Colonic mucosa (tissue), 4 donors: ENCODE results near the gene PGAM2. TPM values are rescaled to one million over a fixed set of nuclear protein-coding genes. Genes with fewer than 3 reads are reported as not detected.

Experiments used
- DNase-seq: peaks from one replicate; pipeline ENCODE4 v3.0.0-alpha.2; 2020
- H3K27ac ChIP-seq: fragments of 200-600 bp; one replicate; pipeline ENCODE4 v1.8.0; 2021
- H3K27me3 ChIP-seq: fragments of 200-600 bp; one replicate; pipeline ENCODE4 v1.8.0; 2021
- H3K36me3 ChIP-seq: fragments of 200-600 bp; one replicate; pipeline ENCODE4 v1.8.0; 2021
- H3K4me1 ChIP-seq: fragments of 200-600 bp; one replicate; pipeline ENCODE4 v1.8.0; 2021; ENCODE audit warnings: mild to moderate bottlenecking
- H3K4me3 ChIP-seq: fragments of 200-600 bp; one replicate; pipeline ENCODE4 v1.8.0; 2021
- H3K9ac ChIP-seq, 2 donors: one replicate each; pipeline ENCODE4 v1.7.0; 2013; ENCODE audit warnings: control low read depth in 2 of 2, low read depth in 2 of 2, low read length in 2 of 2
- H3K9me3 ChIP-seq: fragments of 200-600 bp; one replicate; pipeline ENCODE4 v1.8.0; 2021
- intact Hi-C: fragments of 100-400 bp; cut with DNase I; formaldehyde crosslinking; loops from one replicate; pipeline ENCODE4 v1.14.1; 2022
- total RNA-seq, 2 donors: library from RNA; stranded (reverse); fragmentation: NEBNext Ultra II Directional in 1 of 2; extraction: Animal tissue kit (Norgen Biotek cat#: 25700) in 1 of 2; gene quantifications; one replicate each; pipeline ENCODE4 v1.2.1, GENCODE V29; 2021
- TF ChIP-seq, protein P1 (sequence below): fragments of 200-600 bp; IDR thresholded peaks from one replicate; pipeline ENCODE4 v1.8.0; 2022; ENCODE audit warnings: antibody characterized with exemption, mild to moderate bottlenecking
- donor health status: healthy.
- donor health status: DM: no; HTN: no; CAD: no.
- donor health status: DM: no; HTN: no; CAD: no.

Gene PGAM2
- total RNA-seq, 2 donors from 2014 or later: 0.29 to 0.52 TPM

DNA sequence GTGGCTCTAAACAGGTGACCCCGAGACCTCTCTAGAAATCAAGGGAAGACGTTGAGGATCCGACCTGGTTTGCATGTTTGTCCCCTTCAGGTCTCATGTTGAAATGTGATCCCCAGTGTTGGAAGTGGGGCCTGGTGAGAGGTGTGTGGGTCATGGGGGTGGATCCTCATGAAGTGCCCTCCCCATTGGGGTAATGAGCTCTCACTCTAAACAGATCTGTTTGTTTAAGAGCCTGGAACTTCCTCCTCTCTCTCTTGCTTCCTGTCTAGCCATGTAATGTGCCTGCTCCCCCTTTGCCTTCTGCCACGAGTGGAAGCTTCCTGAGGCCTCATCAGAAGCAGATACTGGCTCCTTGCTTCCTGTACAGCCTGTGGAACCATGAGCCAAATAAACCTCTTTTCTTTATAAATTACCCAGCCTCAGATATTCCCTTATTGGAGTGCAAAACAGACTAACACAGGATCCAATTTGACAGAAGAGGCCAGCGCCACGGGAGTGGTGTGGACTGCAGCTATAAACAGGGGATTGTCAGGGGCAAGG lies 27.8 kb upstream of the PGAM2 start:
- Histone ChIP-seq H3K4me3 (no peak overlapping the region), H3K36me3 (no peaks in the 10 kb centered on the region), H3K9me3 (no peaks in the 10 kb centered on the region), H3K27me3 (no peaks in the 10 kb centered on the region), H3K4me1 (no peaks in the 10 kb centered on the region), H3K9ac (no peak overlapping the region), H3K27ac (no peak overlapping the region)
- intact Hi-C loops: no loop called here
- TF ChIP-seq, protein P1, sequence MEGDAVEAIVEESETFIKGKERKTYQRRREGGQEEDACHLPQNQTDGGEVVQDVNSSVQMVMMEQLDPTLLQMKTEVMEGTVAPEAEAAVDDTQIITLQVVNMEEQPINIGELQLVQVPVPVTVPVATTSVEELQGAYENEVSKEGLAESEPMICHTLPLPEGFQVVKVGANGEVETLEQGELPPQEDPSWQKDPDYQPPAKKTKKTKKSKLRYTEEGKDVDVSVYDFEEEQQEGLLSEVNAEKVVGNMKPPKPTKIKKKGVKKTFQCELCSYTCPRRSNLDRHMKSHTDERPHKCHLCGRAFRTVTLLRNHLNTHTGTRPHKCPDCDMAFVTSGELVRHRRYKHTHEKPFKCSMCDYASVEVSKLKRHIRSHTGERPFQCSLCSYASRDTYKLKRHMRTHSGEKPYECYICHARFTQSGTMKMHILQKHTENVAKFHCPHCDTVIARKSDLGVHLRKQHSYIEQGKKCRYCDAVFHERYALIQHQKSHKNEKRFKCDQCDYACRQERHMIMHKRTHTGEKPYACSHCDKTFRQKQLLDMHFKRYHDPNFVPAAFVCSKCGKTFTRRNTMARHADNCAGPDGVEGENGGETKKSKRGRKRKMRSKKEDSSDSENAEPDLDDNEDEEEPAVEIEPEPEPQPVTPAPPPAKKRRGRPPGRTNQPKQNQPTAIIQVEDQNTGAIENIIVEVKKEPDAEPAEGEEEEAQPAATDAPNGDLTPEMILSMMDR: no peak
- no peak for DNase-seq

DNA sequence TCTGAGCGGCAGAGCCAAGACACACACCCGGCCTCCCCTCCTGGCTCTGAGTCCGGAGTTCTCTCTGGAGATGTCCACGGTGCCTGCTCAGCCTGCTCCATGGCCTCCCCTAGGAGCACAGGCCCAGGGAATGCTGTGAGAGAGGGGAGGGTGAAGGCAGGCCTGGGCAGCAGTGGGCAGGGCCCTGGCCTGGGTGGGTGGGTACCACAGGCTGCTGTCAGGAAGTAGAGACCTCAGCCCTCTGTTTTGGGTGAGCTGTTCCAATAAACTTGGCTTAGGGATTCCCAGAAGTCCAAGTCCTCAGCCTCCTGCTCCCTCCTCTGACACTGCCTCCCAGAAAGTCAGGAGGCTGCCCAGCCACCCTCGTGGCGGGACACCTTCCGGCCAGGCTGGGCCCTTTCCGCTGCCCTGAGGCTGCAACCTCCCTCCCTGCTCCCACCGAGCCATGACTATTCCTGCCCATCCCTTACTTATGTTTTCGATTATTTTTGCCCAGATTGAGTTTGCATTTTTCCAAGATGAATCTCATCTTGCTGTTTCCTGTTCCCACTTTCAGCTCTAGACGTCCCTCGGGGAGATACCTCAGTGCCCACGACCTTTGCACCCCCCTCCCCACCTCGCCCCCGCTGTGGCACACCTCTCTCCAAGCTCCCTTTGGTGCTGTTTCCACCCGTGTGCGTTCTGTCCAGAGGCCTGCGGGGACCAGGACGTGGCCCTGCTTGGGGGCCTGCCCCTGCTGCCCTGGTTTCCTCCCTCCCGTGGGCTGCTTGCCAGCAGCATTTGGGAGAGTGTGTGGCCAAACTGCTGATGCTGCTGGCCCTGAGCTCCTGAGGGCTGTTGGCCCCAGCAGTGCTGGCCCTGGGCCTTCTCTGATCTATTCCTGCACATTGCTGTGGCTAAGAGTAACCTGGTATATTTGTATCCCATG lies 22.8 kb upstream of the PGAM2 start:
- no peaks in the 10 kb centered on the region for H3K36me3 ChIP-seq
- H3K27me3 ChIP-seq: no peaks in the 10 kb centered on the region
- H3K9ac ChIP-seq: peak overlapping the region in 1 of 2 donors; percentile 9
- TF ChIP-seq, protein P1: no peak
- H3K27ac ChIP-seq: peak overlapping the region; percentile 40
- no peak overlapping the region for H3K4me3 ChIP-seq
- no peaks in the 10 kb centered on the region for H3K4me1 ChIP-seq
- peak; percentile 49 for DNase-seq
- H3K9me3 ChIP-seq: no peaks in the 10 kb centered on the region
- intact Hi-C loops: no loop called here

DNA sequence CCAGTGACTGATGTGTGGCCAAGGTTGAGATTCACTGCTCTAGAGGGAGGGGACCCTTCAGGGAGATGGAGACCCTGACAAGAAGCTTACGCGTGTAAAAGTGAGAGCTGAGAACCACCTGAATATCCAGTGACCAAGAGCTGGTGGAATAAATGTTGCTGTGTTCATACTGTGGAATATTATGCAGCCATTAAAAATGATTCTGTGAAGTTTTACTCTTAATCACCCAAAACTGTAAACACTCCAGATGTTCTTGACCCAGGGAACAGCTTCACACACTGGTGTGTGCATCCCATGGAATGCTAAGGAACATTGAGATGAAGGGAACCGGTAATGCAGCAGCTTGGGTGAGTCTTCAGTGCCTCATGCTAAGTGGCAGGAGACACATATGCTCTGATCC lies 21.3 kb upstream of the PGAM2 start:
- TF ChIP-seq, protein P1: no peak
- H3K27ac ChIP-seq: no peak overlapping the region
- no peaks in the 10 kb centered on the region for H3K9me3 ChIP-seq
- DNase-seq: no peak
- intact Hi-C loops: no loop called here
- no peaks in the 10 kb centered on the region for H3K4me1 ChIP-seq
- H3K4me3 ChIP-seq: no peak overlapping the region
- H3K36me3 ChIP-seq: no peaks in the 10 kb centered on the region
- H3K9ac ChIP-seq: no peak overlapping the region
- H3K27me3 ChIP-seq: no peaks in the 10 kb centered on the region

DNA sequence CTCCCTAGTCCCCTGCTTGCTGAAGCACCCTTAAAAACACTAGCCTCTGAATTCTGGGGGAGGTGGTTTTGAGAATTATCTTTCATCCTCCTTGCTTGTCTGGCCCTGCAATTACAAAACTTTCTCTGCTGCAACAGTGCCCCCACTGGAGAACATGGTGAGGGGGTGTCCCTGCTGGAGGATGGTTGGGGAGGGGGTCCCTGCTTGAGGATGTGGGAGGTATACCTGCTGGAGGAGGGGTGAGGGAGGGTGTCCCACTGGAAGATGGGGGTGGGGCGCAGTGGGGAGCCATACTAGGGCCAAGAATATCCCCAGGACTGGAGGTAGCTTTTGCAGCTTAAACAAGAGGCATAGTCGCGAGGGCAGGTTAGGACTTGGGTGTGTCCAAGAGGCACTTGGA lies 20.2 kb upstream of the PGAM2 start:
- TF ChIP-seq, protein P1: no peak
- H3K27ac ChIP-seq: no peak overlapping the region
- H3K9me3 ChIP-seq: no peaks in the 10 kb centered on the region
- peaks cover 7% of the 10 kb centered on the region for H3K4me1 ChIP-seq
- H3K4me3 ChIP-seq: no peak overlapping the region
- no peak overlapping the region for H3K9ac ChIP-seq
- DNase-seq: no peak
- no peaks in the 10 kb centered on the region for H3K27me3 ChIP-seq
- intact Hi-C loops: no loop called here
- no peaks in the 10 kb centered on the region for H3K36me3 ChIP-seq

DNA sequence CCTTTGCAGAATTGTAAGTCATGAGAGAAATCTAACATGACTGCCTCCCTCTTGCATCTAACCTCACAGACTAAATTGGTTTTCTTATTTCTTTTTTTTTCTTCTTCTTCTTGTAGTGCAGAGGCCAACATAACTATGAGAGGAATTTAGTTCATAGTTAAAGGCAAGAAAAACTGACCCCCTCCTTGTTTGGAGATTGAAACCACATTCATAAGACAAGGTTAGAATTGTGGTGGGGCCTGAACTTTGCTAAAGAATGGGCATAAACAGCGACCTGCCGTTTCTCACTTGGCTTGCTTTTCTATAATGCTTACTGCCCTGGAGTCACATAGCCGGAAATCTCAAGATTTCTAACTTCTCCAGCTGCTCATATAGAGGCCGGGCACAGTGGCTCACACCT lies 19.3 kb upstream of the PGAM2 start:
- Histone ChIP-seq H3K9me3 (no peaks in the 10 kb centered on the region), H3K27ac (no peak overlapping the region), H3K36me3 (peaks cover 4% of the 10 kb centered on the region), H3K9ac (no peak overlapping the region), H3K27me3 (no peaks in the 10 kb centered on the region), H3K4me3 (no peak overlapping the region), H3K4me1 (peaks cover 7% of the 10 kb centered on the region)
- intact Hi-C loops: loop anchor here (5.0 kb wide), 1 partner anchor 38 kb away; the partner anchor contains the start of gene POLD2
- no peak for DNase-seq
- TF ChIP-seq, protein P1: no peak
